ENCODE measurements around the gene TTC23. TPM values are rescaled to one million over a fixed set of nuclear protein-coding genes. Genes with fewer than 3 reads are reported as not detected.

TTC23 gene
- total and polyA plus RNA-seq, 2 donors (not counting 3 experiments of a cell fraction or from before 2014, with no cell fraction given): 4.1 to 27.3 TPM

GRCh38 chr15:99212406-99212805 is 37.0 kb downstream of the TTC23 start:
- no peak overlapping the region for H3K27ac ChIP-seq (ENCODE audit: insufficient read depth, low read depth, low read length)

More at GRCh38 chr15:99212406-99212805, 37.0 kb downstream of the TTC23 start:
- dilution Hi-C loops (cut with MboI; ENCODE audit: extremely low pct_ligation_motif_present, low sequenced_read_pairs) (no loop called here), intact Hi-C loops (cut with micrococcal nuclease) (loop anchor here (2.0 to 10.0 kb wide), 3 partner anchors 46 to 694 kb away; no protein-coding TSS in a partner anchor)
- no peak for FAIRE-seq
- Histone ChIP-seq H3K9me1 (replicated peaks; ENCODE audit: control insufficient read depth, extremely low read depth, insufficient read depth, low read length) (no peaks in the 10 kb centered on the region), H3K9me3 (replicated peaks; ENCODE audit: control insufficient read depth, insufficient read depth, low read length) (no peaks in the 10 kb centered on the region), H3K4me3 (replicated peaks in 1 of 3; ENCODE audit: insufficient read depth in 1 of 3, low read depth in 1 of 3, low read length in 3 of 3) (no peak overlapping the region), H3K79me2 (ENCODE audit: control insufficient read depth, insufficient read depth, low read length) (no peaks in the 10 kb centered on the region), H3K4me1 (ENCODE audit: control insufficient read depth, extremely low read depth, insufficient read depth, low read length) (peaks cover 11% of the 10 kb centered on the region), H3K27me3 (ENCODE audit: control insufficient read depth in 2 of 2, insufficient read depth in 2 of 2, low read length in 2 of 2) (no peaks in the 10 kb centered on the region), H2AFZ (ENCODE audit: low read depth, low read length) (no peak overlapping the region), H3K4me2 (ENCODE audit: insufficient read depth, low read length) (no peak overlapping the region), H4K20me1 (replicated peaks; ENCODE audit: control insufficient read depth, extremely low read depth, insufficient read depth, low read length) (no peaks in the 10 kb centered on the region), H3K36me3 (ENCODE audit: control insufficient read depth in 2 of 2, extremely low read depth in 1 of 2, insufficient read depth in 2 of 2, low read length in 2 of 2) (no peaks in the 10 kb centered on the region), H3K9ac (replicated peaks; ENCODE audit: extremely low read depth, insufficient read depth, low read length) (no peak overlapping the region)
- ChIA-PET POLR2A (no interaction called here), CTCF (interaction anchor here (0.9 to 8.9 kb wide), 3 partner anchors 106 to 136 kb away, joined by 5 to 226 read pairs (median 40); partner anchors contain the start of gene SYNM)
- TF ChIP-seq POLR2A (IDR thresholded peaks at IDR 0.05; ENCODE audit: low read depth, low read length) (no peak), FOS (IDR thresholded peaks at IDR 0.05; ENCODE audit: borderline replicate concordance, insufficient read depth, low read length) (peak; percentile 12), EZH2 (IDR thresholded peaks at IDR 0.05; ENCODE audit: borderline replicate concordance, low read depth, low read length, severe bottlenecking) (no peak), CTCF (IDR thresholded peaks at IDR 0.05; ENCODE audit: extremely low read depth in 1 of 2, insufficient read depth in 1 of 2, low read depth in 1 of 2, low read length in 2 of 2) (no peak), JUN (IDR thresholded peaks at IDR 0.05; ENCODE audit: borderline replicate concordance, insufficient read depth, insufficient read length, low read depth) (no peak)
- BruUV-seq (replicated peaks): no TSS peak
- DNase-seq (ENCODE audit: low read depth, low spot score): no peak

All from endothelial cell of umbilical vein (primary cell).